HG02678 (cell line): ENCODE measurements around the gene PPP6R1.

Source experiments
- ATAC-seq: cut with Tn5 transposase; IDR thresholded peaks from one replicate; pipeline ENCODE4 v1.9.1; 2021; ENCODE audit warnings: mild to moderate bottlenecking, moderate library complexity; ENCODE audit not compliant: unreplicated experiment

Gene PPP6R1

DNA sequence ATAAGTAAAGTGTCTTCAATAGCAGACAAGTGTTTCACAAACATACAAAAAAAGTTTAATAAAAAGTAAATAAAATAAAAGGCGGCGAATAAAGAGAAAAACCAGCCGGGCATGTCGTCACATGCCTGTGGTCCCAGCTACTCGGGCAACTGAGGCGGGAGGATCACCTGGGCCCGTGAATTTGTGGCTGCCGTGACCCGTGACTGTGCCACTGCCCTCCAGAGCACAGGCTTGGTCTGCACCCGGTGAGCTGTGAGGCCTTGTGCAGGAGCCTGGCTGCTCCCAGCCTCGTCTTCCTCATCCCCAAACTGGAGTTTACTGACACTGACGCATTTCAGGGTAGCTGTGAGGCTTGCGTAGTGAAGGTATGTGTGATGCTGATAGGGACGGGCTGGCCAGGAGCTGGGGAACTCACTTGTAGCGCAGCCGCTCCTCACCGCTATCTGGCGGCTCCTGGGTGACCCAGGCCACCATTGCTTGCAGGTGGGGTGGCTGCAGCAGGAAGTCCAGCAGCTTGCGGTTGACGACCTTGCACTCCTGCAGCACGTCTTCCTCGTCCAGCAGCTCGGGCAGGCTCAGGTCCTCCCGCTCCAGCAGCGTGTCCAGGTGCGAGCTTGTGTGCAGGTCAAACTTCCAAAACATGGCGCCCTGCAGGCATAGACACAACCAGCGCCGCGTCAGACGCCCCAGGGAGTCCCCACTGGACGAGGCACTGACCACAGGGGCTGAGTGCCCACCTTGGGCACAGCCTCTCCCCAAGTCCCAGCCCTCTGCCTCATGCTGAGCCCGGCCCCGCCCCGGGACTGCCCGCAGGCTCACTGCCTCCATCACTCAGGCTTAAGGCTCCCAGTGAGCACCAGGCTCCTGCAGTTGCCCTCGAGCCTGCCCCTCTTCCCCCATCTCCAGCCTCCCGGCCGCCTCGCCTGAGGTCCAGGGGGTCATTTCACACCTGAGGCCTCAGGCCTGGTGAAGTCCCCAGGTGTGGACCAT lies 12.1 kb downstream of the PPP6R1 start:
- ATAC-seq = no peak

DNA sequence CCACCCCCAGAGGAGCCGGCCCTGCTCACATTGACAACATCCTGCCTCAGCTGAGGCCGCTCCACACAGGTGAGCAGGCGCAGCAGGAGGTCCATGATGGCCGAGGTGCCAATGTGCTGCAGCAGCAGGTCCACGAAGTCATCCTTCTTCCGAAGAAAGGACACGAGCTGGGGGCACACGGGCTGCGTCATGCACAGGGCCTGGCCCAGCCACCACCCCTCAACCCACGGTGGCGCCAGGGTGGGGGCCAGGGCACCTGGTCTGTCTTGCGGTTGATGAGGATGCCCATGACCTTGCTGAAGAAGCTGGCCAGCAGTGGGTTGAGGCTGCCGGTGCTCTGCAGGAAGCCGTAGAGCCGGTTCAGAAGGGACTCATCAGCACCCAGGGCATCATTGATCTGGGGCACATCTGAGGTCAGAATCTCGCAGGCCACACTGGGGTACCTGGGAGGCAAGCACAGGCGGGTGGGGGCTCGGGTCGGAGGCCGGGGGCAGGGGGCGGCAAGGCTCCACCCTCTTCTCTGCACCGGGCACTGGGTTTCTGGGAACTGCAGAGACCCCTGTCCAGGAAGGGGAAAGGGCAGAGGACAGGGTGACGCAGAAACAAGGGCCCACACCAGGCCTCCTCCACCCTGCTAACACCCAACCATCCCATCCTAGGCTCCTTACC lies 13.4 kb downstream of the PPP6R1 start:
- no peak for ATAC-seq

DNA sequence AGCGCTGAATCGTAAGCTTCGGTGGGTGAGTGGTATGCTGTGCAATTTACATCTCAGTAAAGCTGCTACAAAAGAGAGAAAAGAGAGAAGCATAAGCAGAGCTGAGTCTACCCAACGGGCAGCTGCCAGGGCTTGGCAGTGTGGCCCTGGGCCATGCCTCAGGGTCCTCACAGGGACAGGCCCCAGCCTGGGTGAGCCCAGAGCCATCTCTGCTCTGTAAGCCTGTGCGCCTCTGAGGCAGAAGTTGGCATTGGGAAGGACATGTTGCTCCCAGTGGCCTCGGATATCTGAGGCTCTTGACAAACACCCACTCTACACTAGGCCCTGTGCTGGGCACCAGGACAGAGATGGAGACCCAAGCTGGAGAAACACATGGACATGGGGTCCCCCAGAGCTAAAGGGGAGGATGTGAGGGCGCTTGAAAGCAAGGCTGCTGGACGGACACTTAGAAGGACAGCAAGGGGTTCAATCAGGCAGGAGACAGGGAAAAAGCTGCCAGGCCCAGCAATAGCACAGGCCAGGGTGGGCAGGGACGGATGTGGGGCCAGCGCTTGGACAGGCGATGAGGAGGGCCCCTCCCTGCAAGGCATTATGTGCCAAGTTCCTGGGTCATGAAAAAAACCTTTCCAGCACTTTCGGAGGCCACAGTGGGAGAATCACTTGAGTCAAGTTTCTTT lies 14.7 kb downstream of the PPP6R1 start:
- no peak for ATAC-seq

DNA sequence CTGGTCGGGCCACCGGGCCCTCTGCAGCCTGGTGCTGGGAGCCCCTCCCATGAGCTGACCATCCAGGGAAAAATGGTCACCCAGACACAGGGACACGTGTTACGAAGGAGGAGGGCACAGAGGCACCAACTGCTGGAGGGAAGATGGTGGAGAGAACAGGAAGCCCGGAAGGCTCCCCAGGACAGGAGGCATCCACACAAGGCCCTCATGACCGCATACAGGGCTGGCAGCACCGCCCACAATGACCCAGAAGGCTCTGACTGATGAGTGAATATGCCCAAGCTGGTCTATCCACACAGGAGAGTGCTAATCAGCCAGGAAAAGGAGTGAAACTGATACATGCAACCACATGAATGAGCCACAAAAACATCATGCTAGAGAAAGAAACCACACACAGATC lies 16.3 kb downstream of the PPP6R1 start:
- ATAC-seq = no peak

DNA sequence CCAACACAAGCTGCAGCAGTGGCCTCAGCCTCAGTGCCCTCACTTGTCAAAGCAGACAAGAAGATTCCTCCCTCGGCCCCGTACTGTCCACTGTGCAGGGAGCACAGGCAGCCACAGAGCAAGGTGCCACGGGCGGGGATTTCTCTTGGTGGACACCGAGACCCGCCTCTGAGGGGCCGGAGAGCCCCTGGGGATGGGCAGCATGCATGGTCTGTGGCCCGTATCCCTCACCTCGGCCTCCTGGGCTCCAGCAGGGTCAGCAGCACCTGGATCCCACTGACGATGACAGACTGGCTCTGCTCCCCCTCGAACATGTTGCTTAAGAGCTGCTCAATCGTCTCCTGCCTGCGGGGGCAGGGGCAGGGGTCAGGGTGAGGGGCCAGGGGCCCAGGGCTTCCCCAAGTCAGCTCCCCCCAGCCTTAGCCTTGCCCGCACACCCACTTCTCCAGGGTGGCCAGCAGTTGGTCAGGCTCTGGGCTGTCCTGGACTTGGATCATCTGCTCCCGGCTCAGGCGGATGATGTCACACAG lies 16.8 kb downstream of the PPP6R1 start:
- no peak for ATAC-seq

DNA sequence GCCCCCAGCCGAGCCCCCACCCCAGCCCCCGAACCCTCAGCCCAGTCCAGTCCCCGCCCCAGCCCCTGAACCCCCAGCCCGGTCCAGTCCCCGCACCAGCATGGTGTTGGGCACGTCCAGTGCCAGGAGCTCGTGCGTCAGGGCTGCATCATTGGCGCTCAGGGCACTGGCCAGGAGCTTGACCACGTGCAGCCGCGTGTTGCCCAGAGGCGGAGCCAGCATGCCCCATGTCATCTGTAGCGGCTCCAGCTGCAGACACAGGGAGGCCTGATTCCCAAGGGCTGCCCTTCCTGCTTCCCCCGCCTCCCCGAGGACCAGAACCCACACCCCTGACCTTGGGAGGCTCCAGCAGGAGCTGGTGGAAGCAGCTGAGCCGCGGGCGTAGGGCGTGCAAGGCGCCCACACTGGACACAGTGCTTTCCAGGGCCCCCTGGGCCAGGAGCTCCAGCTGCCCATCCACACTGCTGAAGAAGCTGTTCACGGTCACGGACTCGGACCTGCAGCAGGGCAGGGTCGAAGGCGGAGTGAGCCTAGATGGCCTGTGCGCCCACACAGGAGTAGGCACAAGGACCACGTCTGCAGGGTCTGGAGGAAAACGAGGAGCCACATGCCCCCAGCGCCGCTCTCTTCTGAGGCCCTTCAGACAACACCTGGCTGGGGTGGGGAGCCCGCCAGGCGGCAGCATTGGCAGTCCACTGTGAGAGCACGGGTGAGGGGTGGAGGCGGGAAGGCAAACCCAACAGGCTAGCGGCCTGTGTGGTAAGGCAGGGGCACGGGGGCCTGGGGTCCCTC lies 17.5 kb downstream of the PPP6R1 start:
- ATAC-seq = no peak

DNA sequence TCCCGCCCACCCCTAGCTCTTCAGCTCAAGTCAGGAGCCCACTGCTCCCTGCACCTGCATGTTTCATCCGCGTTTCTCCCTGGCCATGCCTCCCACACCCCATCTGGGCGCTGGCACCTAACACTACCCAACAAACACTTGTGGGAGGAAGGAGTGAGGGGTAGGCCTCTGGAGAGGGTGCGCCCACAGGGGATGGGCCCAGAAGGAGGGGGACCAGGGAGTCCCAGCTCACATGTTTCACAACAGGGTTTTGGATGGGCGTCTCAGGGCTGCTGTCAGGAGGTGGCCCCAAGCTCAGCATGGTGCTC lies 18.1 kb downstream of the PPP6R1 start:
- no peak for ATAC-seq

DNA sequence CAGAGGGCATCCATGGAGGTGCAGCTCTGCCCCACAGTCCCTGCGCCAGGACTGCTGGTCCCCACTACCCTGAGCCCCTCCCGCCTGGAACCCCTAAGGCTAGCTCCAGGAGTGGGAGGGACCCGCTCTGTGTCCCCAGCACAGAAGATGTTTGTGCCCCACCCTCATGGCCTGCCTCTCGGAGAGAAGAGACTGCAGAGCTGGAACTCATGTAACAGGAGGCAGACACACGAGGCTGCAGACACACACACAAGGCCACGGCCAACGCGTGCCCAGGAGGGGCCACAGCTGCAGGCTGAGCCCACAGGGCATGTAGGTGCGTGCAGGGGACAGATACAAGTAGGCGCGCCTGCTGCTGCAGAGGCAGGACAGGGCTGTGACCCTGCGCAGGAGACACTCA lies 19.8 kb downstream of the PPP6R1 start:
- ATAC-seq = no peak

DNA sequence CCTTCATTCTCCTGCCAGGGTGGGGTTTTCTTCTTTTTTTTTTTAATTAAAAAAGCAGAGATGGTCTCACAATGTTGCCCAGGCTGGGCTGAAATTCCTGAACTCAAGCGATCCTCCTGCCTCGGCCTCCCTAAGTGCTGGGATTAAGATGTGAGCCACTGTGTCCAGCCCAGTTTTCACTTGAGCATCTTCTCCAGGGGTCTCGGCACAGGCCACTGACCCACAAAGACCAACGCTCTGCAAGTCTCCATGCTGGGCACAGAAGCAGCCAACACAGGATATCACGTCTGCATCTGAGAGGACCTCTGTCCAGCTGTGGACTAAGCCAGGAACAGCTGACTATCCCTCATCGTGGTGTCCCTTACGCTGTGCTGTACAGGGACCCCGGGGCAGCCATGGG lies 20.8 kb downstream of the PPP6R1 start:
- no peak for ATAC-seq

DNA sequence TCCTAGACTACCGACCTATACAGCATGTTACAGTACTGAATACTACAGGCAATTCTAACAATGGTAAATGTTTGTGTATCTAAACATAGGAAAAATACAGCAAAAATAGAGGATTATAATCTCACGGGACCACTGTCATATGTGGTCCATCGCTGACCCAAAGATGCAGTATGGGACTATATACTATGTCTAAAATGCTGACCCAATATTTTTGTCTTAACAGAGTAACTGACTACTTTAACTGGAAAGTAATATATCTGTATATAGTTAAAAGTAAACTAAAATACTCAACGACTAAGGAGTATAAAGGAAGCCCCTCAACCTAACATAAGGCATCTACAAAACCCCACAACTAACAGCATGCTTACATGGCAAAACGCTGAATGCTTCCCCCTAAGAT lies 25.8 kb downstream of the PPP6R1 start:
- no peak for ATAC-seq

DNA sequence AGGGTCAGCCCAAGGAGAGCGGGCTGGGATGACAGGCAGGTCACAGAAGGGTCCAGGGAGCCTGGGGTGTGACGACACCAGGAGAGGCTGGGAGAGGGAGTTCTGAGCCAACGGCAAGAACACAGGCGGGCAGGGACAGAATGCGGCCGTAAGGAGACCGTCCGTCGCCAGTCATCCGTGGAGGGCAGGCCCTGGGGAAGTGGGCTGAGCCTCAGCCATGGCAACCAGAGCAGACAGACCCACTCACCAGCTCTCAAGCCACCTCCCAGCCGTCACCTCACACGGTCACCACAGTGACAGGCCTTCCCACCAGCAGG lies 26.6 kb downstream of the PPP6R1 start:
- no peak for ATAC-seq

DNA sequence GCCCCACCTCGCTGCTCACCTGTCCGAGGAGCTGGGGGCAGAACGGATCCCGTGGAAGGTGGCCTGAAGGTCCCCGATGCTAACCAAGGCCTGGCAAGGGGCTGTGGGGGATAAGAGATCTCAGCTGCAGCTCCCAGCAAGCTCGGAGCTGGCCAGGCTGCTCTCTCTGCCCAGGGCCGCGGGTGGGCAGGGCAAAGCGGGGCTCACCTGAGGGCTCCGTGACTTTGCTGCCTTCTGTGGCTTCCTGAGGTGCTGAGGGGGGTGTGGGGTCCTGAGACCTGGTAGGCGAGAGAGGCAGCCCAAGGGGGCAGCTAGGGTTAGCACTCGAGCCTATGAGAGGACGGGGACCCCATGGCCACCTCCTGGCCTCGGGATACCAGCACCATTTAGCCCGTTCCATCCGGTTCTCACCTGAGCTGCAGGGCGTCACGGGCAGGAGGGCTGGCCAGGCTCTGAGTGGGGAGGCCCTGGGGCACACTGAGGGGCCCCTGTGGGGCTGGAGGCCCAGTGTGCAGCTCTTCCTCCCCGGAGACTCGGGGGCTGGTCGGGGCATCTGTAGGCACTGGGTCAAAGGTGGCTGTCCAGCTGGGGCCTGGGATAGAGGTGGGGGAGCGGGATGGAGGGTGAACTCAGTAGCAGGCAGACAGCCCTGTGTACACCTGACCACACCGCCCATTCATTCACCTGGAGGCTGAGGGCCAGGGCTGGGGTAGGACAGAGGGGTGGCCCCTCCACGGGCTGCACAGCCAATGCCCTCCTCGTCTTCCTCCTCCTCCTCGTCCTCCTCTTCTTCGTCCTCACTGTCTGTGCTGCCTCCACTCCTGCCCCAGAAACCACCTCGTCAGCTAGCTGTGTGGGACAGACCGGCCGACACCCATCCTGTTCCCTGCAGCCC lies 27.2 kb downstream of the PPP6R1 start:
- no peak for ATAC-seq

DNA sequence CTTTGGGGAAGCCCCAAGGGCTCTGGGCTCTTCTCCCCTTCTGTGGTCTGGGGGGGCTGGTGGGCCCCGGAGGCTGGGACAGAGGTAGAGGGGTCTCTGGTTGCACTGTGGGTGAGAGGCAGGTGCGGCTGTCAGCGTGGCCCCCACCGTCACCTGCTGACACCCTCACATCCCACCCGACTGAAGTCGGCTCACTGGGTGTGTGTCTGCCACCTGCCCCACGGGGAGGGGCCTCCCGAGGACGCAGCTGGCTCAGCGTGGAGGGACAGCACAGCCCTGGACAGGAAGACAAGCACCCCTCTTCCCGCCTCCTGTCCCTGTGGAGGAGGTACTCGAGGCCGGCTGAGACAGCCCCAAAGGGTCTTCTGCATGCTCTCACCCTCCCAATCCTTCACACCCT lies 28.0 kb downstream of the PPP6R1 start:
- no peak for ATAC-seq

DNA sequence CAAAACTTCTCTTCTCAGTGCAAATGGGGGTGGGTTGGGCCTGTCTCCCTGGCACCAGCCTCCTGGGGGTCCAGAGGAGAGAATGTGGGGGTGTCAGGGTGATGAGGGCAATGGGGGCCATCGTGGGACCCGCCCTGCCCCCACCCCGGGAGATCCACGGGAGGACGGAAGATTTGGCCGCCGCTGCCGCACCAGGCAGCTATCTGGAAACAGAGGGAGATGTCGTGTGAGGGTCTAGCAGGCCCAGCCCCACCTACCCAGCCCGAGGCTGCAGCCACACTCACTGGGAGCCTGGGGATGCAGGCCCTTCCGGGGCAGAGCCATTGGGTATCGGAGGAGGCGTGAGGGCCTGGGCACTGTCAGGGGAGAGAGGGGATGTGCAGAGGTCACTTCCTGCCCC lies 28.5 kb downstream of the PPP6R1 start:
- no peak for ATAC-seq

DNA sequence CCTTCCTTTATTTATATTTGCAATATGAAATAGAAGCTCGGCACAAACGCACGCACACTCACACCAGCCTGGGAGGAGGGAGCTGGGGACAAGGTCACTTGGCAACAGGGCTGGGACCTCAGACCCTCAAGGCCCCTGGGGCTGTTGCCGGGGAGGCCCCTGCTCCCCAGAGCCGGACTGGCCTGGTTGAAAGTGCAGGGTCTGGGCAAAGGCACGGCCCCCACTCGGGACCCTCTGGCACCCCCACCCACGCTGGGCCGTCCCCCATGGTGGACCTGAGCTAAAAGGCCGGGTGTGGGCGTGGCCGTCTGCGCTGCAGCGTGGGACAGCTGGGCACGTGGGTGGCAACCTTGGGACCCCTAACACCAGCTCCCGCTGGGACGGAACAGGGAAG lies 29.0 kb downstream of the PPP6R1 start:
- no peak for ATAC-seq

DNA sequence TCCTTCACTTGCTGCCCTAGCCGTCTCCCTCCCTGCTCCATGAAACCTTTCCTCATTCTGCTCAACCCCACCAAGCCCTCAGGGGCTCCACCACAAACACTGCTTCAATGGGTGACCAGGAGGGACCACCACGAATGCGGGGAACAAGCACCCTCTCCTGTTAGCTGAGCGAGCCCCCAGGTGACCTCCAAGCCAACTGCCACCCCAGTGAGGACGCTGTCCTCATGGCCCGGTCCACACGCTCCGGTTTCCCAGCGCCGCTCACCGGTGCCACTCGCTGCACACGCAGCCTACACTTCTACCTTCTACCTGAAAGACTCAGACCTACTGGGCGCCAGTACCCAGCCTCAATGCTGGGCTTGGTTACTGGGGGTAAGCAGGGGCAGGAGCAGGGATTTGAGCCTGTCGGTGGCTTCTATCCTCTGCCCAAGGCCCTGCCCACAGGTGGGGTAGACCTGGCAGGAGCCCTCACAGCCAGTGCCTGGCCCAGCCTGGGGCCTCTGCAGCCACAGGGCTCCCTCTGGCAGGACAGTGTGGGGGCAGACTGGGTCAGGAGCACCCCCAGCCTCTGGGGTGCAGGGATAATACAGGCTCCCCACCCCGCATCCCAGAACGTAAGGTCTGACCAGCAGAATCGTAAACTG lies 29.6 kb downstream of the PPP6R1 start:
- no peak for ATAC-seq

DNA sequence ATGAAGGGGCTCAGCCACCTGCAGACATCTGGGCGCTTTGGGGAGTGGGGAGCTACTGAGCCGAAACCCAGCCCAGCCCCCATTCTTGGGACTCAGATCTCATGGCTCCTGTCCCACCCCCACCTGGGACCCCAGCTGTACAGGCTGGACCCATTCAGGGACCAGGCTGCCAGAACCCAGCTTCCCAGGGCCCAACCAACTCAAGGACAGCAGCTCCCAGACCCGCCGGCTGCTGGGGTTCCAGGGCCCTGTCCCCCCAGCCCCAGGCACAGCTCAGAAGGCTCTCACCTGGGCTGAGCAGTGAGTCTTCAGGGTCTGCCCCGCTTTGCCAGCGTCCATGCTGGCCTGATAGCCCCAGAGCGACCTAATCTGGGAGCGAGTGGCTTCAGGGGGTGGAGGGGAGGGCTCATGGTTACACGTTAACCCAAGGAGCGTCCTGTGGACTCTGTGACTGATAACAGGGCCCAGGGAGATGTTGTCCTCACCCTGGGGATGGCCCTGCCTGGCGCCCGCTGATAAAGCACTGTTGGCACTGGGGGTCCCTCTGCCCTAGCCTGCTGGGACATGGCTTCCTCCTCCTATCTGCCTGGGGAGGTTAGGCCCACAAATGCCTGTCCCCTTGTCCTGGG lies 30.3 kb downstream of the PPP6R1 start, which contains the start of gene TMEM86B:
Gene TMEM86B (minus strand): TSS at position 361 of the 629 bp plus-strand sequence. CDS start 22 bp downstream, at position 339.
- no peak for ATAC-seq

DNA sequence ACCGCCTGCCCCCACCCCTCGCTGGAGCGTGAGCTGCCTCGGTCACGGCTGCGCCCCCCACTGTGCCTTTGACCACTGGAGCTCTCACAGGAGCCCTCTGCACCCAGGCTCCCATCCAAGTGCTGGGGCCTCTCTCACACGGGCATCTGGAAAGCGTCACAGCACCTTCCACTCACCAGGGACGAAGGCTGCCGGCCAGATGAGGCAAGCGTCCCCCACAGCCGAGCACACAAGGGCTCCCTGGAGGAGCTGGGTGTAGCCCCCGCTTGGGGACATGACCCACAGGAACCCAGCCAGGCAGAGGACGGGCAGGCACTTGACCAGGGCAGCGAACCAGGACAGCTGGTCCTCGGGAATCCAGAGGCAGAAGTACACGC lies 30.8 kb downstream of the PPP6R1 start:
- no peak for ATAC-seq
